DOHH2 (cell line): Measurements from ENCODE around the gene UBE3A.

Experiments
- H3F3A ChIP-seq: fragments of 200-600 bp; sonication (generic), shearing (Covaris generic); 2 replicates; pipeline ENCODE4 v1.6.0; 2016; ENCODE audit warnings: antibody characterized with exemption, mild to moderate bottlenecking; ENCODE audit not compliant: control insufficient read depth, insufficient read depth
- H3K27ac ChIP-seq: fragments of 200-600 bp; sonication (generic); 2 replicates; pipeline ENCODE4 v1.5.1; 2014; ENCODE audit warnings: low read depth, mild to moderate bottlenecking, low read length, moderate library complexity
- H3K27me3 ChIP-seq: fragments of 200-600 bp; sonication (generic); 2 replicates; pipeline ENCODE4 v1.6.1; 2014; ENCODE audit warnings: mild to moderate bottlenecking, low read length, mixed read lengths; ENCODE audit not compliant: control insufficient read depth
- H3K36me3 ChIP-seq: fragments of 200-600 bp; sonication (generic); 2 replicates; pipeline ENCODE4 v1.6.1; 2014; ENCODE audit warnings: mild to moderate bottlenecking, low read length, moderate library complexity, mixed read lengths; ENCODE audit not compliant: control insufficient read depth
- H3K4me1 ChIP-seq: fragments of 200-600 bp; sonication (generic); 2 replicates; pipeline ENCODE4 v1.6.1; 2014; ENCODE audit warnings: mild to moderate bottlenecking, low read length, mixed read lengths; ENCODE audit not compliant: control insufficient read depth
- H3K4me2 ChIP-seq: fragments of 200-600 bp; sonication (generic); 2 replicates; pipeline ENCODE4 v1.6.0; 2014; ENCODE audit warnings: mild to moderate bottlenecking, low read length, moderate library complexity
- H3K4me3 ChIP-seq: fragments of 200-600 bp; sonication (generic); 2 replicates; pipeline ENCODE4 v1.5.1; 2014; ENCODE audit warnings: mild to moderate bottlenecking, low read length, mixed read lengths
- H3K79me2 ChIP-seq: fragments of 200-600 bp; sonication (generic); 2 replicates; pipeline ENCODE4 v1.6.1; 2014; ENCODE audit warnings: mild to moderate bottlenecking, low read length, mixed read lengths; ENCODE audit not compliant: control insufficient read depth
- H3K9me2 ChIP-seq: fragments of 200-600 bp; sonication (generic); replicated peaks from 2 replicates; pipeline ENCODE4 v1.6.1; 2014; ENCODE audit warnings: mild to moderate bottlenecking, low read length, mixed read lengths; ENCODE audit not compliant: control insufficient read depth
- H3K9me3 ChIP-seq: fragments of 200-600 bp; sonication (generic); 2 replicates; pipeline ENCODE4 v1.6.1; 2014; ENCODE audit warnings: antibody characterized with exemption, low read length, mixed read lengths; ENCODE audit not compliant: control insufficient read depth, insufficient read depth
- H4K20me1 ChIP-seq: fragments of 200-600 bp; sonication (generic); 2 replicates; pipeline ENCODE4 v1.6.0; 2014; ENCODE audit warnings: low read depth, mild to moderate bottlenecking, antibody characterized with exemption, low read length, moderate library complexity; ENCODE audit not compliant: control insufficient read depth, insufficient read depth
- EZH2phosphoT487 ChIP-seq: fragments of 200-600 bp; sonication (generic); IDR thresholded peaks from 2 replicates; pipeline ENCODE4 v1.6.1; 2017; ENCODE audit warnings: borderline replicate concordance, mild to moderate bottlenecking, antibody characterized with exemption, low read length, moderate library complexity, mixed read lengths
- TF ChIP-seq, protein P1 (sequence below): fragments of 200-600 bp; sonication (generic); IDR thresholded peaks from one replicate; pipeline ENCODE4 v1.5.1; 2014; ENCODE audit warnings: antibody characterized with exemption, mild to moderate bottlenecking, low read depth, low read length; ENCODE audit not compliant: poor library complexity, severe bottlenecking

The UBE3A gene

GRCh38 chr15:25391971-25392721 lies 46.7 kb downstream of the UBE3A start:
- no peak for TF ChIP-seq EZH2phosphoT487
- TF ChIP-seq, protein P1, sequence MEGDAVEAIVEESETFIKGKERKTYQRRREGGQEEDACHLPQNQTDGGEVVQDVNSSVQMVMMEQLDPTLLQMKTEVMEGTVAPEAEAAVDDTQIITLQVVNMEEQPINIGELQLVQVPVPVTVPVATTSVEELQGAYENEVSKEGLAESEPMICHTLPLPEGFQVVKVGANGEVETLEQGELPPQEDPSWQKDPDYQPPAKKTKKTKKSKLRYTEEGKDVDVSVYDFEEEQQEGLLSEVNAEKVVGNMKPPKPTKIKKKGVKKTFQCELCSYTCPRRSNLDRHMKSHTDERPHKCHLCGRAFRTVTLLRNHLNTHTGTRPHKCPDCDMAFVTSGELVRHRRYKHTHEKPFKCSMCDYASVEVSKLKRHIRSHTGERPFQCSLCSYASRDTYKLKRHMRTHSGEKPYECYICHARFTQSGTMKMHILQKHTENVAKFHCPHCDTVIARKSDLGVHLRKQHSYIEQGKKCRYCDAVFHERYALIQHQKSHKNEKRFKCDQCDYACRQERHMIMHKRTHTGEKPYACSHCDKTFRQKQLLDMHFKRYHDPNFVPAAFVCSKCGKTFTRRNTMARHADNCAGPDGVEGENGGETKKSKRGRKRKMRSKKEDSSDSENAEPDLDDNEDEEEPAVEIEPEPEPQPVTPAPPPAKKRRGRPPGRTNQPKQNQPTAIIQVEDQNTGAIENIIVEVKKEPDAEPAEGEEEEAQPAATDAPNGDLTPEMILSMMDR, result no peak
- Histone ChIP-seq H4K20me1 (no peaks in the 10 kb centered on the region), H3K36me3 (peaks cover 89% of the 10 kb centered on the region), H3K79me2 (peaks cover 94% of the 10 kb centered on the region), H3K9me2 (no peaks in the 10 kb centered on the region), H3K27me3 (no peaks in the 10 kb centered on the region), H3K4me3 (no peak overlapping the region), H3K4me1 (no peaks in the 10 kb centered on the region), H3K9me3 (peaks cover 5% of the 10 kb centered on the region; the same call in 1 of the 2 replicates), H3K4me2 (no peak overlapping the region), H3F3A (no peaks in the 10 kb centered on the region), H3K27ac (no peak overlapping the region)

- no peak overlapping the region for H3K4me2 ChIP-seq
- TF ChIP-seq EZH2phosphoT487, result no peak
- TF ChIP-seq, protein P1, result no peak
- no peaks in the 10 kb centered on the region for H3K4me1 ChIP-seq
- H3K4me3 ChIP-seq, result no peak overlapping the region
- H3K79me2 ChIP-seq, result peaks cover 98% of the 10 kb centered on the region
- no peak overlapping the region for H3K27ac ChIP-seq
- no peaks in the 10 kb centered on the region for H4K20me1 ChIP-seq
- H3K27me3 ChIP-seq, result no peaks in the 10 kb centered on the region
- no peaks in the 10 kb centered on the region for H3K9me2 ChIP-seq
- H3K9me3 ChIP-seq, result peaks cover 15% of the 10 kb centered on the region; the same call in 1 of the 2 replicates
- peaks cover 92% of the 10 kb centered on the region for H3K36me3 ChIP-seq
- no peaks in the 10 kb centered on the region for H3F3A ChIP-seq
Measured at GRCh38 chr15:25385986-25386385, 52.8 kb downstream of the UBE3A start.

GRCh38 chr15:25381579-25381978 lies 57.2 kb downstream of the UBE3A start:
- Histone ChIP-seq H3K4me2 (no peak overlapping the region), H3K79me2 (peaks cover 98% of the 10 kb centered on the region), H3K36me3 (peaks cover 93% of the 10 kb centered on the region), H3K4me1 (no peaks in the 10 kb centered on the region), H3K9me2 (no peaks in the 10 kb centered on the region), H3K4me3 (no peak overlapping the region), H3K27ac (no peak overlapping the region), H4K20me1 (no peaks in the 10 kb centered on the region), H3K27me3 (no peaks in the 10 kb centered on the region), H3K9me3 (peaks cover 10% of the 10 kb centered on the region; the same call in 1 of the 2 replicates), H3F3A (no peaks in the 10 kb centered on the region)
- TF ChIP-seq, protein P1, result no peak
